Measurements from ENCODE around the gene ANK2.

ANK2 gene

DNA sequence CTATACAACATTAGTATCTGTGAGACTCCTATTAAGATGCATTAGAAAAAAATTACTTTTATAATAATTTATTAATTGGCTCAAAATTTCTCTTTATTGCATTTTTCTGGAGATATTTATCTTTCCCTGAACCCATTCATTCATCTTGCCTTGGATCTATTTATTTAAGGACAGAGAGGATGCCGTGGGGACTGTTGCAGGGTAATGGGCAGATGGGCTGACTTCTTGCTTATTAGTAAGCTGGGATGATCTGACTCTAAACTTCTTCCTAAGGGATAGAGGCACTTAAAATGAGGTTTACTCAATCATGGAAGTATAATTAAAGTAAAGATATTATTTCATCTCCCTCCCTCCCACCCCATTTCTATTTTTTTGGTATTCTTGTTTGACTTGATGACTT, 18.2 kb upstream of the ANK2 start:
- H4K20me1 ChIP-seq (ENCODE audit: low read depth, low read length) = no peaks in the 10 kb centered on the region
- no peak for TF ChIP-seq EZH2phosphoT487 (conservative IDR thresholded peaks at IDR 0.05; ENCODE audit: low read length)
- H3K4me2 ChIP-seq (ENCODE audit: low read depth, low read length, poor library complexity, severe bottlenecking) = no peak overlapping the region

DNA sequence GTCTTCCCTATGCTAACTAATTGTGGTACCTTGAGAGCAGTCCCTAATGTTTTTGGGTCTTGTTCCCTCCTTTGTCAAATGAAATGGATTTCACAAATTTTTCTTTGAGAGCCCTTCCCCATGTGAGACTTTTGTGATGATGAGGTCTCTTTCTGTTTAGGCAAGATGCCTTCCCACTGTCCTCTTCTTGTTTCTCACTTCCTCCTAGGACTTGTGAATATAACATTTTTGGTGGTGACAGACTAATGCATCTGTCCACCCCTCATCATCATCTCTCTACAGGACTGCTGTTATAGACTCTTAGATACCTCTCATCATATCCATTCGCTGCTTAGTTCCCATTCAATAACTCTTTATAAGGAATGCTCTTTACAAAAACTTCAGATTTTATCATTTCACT, 8.7 kb upstream of the ANK2 start:
- no peaks in the 10 kb centered on the region for H3K9me3 ChIP-seq (ENCODE audit: insufficient read depth, low read length)
- TF ChIP-seq, protein P1, sequence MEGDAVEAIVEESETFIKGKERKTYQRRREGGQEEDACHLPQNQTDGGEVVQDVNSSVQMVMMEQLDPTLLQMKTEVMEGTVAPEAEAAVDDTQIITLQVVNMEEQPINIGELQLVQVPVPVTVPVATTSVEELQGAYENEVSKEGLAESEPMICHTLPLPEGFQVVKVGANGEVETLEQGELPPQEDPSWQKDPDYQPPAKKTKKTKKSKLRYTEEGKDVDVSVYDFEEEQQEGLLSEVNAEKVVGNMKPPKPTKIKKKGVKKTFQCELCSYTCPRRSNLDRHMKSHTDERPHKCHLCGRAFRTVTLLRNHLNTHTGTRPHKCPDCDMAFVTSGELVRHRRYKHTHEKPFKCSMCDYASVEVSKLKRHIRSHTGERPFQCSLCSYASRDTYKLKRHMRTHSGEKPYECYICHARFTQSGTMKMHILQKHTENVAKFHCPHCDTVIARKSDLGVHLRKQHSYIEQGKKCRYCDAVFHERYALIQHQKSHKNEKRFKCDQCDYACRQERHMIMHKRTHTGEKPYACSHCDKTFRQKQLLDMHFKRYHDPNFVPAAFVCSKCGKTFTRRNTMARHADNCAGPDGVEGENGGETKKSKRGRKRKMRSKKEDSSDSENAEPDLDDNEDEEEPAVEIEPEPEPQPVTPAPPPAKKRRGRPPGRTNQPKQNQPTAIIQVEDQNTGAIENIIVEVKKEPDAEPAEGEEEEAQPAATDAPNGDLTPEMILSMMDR (IDR thresholded peaks at IDR 0.05; ENCODE audit: insufficient read depth, low read length, poor library complexity, severe bottlenecking) = no peak
- no peak for TF ChIP-seq EZH2phosphoT487 (conservative IDR thresholded peaks at IDR 0.05; ENCODE audit: low read length)
- no peaks in the 10 kb centered on the region for H4K20me1 ChIP-seq (ENCODE audit: low read depth, low read length)
- no peaks in the 10 kb centered on the region for H3F3A ChIP-seq (ENCODE audit: insufficient read depth)
- H3K4me2 ChIP-seq (ENCODE audit: low read depth, low read length, poor library complexity, severe bottlenecking) = no peak overlapping the region
- no peak overlapping the region for H3K4me3 ChIP-seq (ENCODE audit: insufficient read depth, low read length, poor library complexity, severe bottlenecking)
- no peaks in the 10 kb centered on the region for H3K27me3 ChIP-seq (ENCODE audit: low read length)
- H3K27ac ChIP-seq (ENCODE audit: low read depth, low read length) = no peak overlapping the region
- H3K36me3 ChIP-seq (ENCODE audit: low read length) = no peaks in the 10 kb centered on the region
- no peak overlapping the region for H3K9ac ChIP-seq (ENCODE audit: low read length)
- no peaks in the 10 kb centered on the region for H3K79me2 ChIP-seq (ENCODE audit: insufficient read depth, low read length)
- no peaks in the 10 kb centered on the region for H3K9me2 ChIP-seq (replicated peaks; ENCODE audit: insufficient read depth, low read length)
- no peak overlapping the region for H2AFZ ChIP-seq (ENCODE audit: low read depth, low read length, severe bottlenecking)

More for the DNA sequence above, 18.2 kb upstream of the ANK2 start:
- Histone ChIP-seq H2AFZ (ENCODE audit: low read depth, low read length, severe bottlenecking) (no peak overlapping the region), H3F3A (ENCODE audit: insufficient read depth) (no peaks in the 10 kb centered on the region), H3K79me2 (ENCODE audit: insufficient read depth, low read length) (no peaks in the 10 kb centered on the region), H3K9me3 (ENCODE audit: insufficient read depth, low read length) (no peaks in the 10 kb centered on the region), H3K9ac (ENCODE audit: low read length) (no peak overlapping the region), H3K4me3 (ENCODE audit: insufficient read depth, low read length, poor library complexity, severe bottlenecking) (no peak overlapping the region), H3K27ac (ENCODE audit: low read depth, low read length) (no peak overlapping the region), H3K9me2 (replicated peaks; ENCODE audit: insufficient read depth, low read length) (no peaks in the 10 kb centered on the region), H3K36me3 (ENCODE audit: low read length) (no peaks in the 10 kb centered on the region), H3K27me3 (ENCODE audit: low read length) (no peaks in the 10 kb centered on the region)

DNA sequence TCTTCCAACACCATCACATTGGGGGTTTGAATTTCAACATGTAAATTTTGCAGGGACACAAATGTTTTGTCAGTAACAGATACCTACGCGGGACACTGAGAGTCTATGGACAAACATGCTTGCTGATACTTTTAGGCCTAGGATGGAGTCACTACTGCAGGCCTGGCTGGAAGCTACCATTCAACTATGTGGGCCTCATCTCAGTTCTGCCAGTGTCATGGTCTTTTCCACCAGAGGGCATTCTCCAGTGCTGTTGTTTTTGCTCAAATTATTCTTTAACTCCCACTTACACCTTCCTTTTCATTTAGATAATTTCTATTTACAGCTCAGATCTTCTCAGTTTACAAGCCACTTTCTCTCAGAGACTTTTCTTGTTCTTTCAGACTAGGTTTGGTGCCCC, 7.0 kb upstream of the ANK2 start:
- TF ChIP-seq, protein P1 (IDR thresholded peaks at IDR 0.05; ENCODE audit: insufficient read depth, low read length, poor library complexity, severe bottlenecking) = no peak
- TF ChIP-seq EZH2phosphoT487 (conservative IDR thresholded peaks at IDR 0.05; ENCODE audit: low read length) = no peak
- H3K9me3 ChIP-seq (ENCODE audit: insufficient read depth, low read length) = no peaks in the 10 kb centered on the region
- no peaks in the 10 kb centered on the region for H3K79me2 ChIP-seq (ENCODE audit: insufficient read depth, low read length)
- H3K4me2 ChIP-seq (ENCODE audit: low read depth, low read length, poor library complexity, severe bottlenecking) = no peak overlapping the region
- H3K9ac ChIP-seq (ENCODE audit: low read length) = no peak overlapping the region
- no peak overlapping the region for H3K27ac ChIP-seq (ENCODE audit: low read depth, low read length)
- no peaks in the 10 kb centered on the region for H3F3A ChIP-seq (ENCODE audit: insufficient read depth)
- no peaks in the 10 kb centered on the region for H3K9me2 ChIP-seq (replicated peaks; ENCODE audit: insufficient read depth, low read length)
- no peaks in the 10 kb centered on the region for H3K36me3 ChIP-seq (ENCODE audit: low read length)
- no peaks in the 10 kb centered on the region for H4K20me1 ChIP-seq (ENCODE audit: low read depth, low read length)
- no peak overlapping the region for H3K4me3 ChIP-seq (ENCODE audit: insufficient read depth, low read length, poor library complexity, severe bottlenecking)
- no peak overlapping the region for H2AFZ ChIP-seq (ENCODE audit: low read depth, low read length, severe bottlenecking)
- H3K27me3 ChIP-seq (ENCODE audit: low read length) = no peaks in the 10 kb centered on the region

DNA sequence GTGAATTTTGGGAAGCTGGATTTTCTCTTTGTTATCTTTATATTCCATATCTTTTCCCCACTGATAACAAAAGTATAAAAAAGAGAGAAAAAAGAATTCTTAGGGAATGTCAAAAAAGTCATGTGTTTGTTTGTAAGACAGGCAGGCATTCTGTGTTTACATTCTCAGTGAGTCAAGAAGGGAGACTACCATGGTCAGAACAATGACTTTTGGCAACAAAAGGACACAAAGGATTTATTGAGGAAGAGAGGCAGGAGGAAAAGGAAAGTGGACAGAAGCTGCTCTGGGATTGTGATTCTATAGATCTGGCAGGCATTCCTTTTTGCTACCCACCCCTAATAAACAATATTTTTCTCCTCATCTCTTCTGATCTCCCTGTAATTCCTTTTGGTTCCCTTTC, 5.9 kb upstream of the ANK2 start:
- no peak overlapping the region for H3K4me2 ChIP-seq (ENCODE audit: low read depth, low read length, poor library complexity, severe bottlenecking)
- H3K27ac ChIP-seq (ENCODE audit: low read depth, low read length) = no peak overlapping the region
- TF ChIP-seq, protein P1 (IDR thresholded peaks at IDR 0.05; ENCODE audit: insufficient read depth, low read length, poor library complexity, severe bottlenecking) = no peak
- TF ChIP-seq EZH2phosphoT487 (conservative IDR thresholded peaks at IDR 0.05; ENCODE audit: low read length) = no peak

More for the DNA sequence above, 5.9 kb upstream of the ANK2 start:
- no peaks in the 10 kb centered on the region for H3F3A ChIP-seq (ENCODE audit: insufficient read depth)
- no peaks in the 10 kb centered on the region for H4K20me1 ChIP-seq (ENCODE audit: low read depth, low read length)
- no peak overlapping the region for H2AFZ ChIP-seq (ENCODE audit: low read depth, low read length, severe bottlenecking)
- H3K4me3 ChIP-seq (ENCODE audit: insufficient read depth, low read length, poor library complexity, severe bottlenecking) = no peak overlapping the region
- no peak overlapping the region for H3K9ac ChIP-seq (ENCODE audit: low read length)
- no peaks in the 10 kb centered on the region for H3K9me3 ChIP-seq (ENCODE audit: insufficient read depth, low read length)
- H3K79me2 ChIP-seq (ENCODE audit: insufficient read depth, low read length) = no peaks in the 10 kb centered on the region
- no peaks in the 10 kb centered on the region for H3K36me3 ChIP-seq (ENCODE audit: low read length)
- H3K27me3 ChIP-seq (ENCODE audit: low read length) = no peaks in the 10 kb centered on the region
- H3K9me2 ChIP-seq (replicated peaks; ENCODE audit: insufficient read depth, low read length) = no peaks in the 10 kb centered on the region

Data from SU-DHL-6 (cell line).